Peyer's patch (tissue), 4 donors: ENCODE data around the gene SPRING1. TPM values are rescaled to one million over a fixed set of nuclear protein-coding genes. Genes with fewer than 3 reads are reported as not detected.

Experiments used
- DNase-seq, 3 donors: peaks; one replicate each; pipeline ENCODE4 v3.0.0-alpha.2; 2017 to 2019
- H3K27ac ChIP-seq, 4 donors: fragments of 200-600 bp; sonication (generic); one replicate each; pipeline ENCODE4 v1.5.1; 2016 to 2019
- H3K27me3 ChIP-seq, 2 donors: fragments of 200-600 bp; sonication (generic); one replicate each; pipeline ENCODE4 v1.5.1; 2019
- H3K36me3 ChIP-seq, 3 donors: fragments of 200-600 bp; sonication (generic); one replicate each; pipeline ENCODE4 v1.5.1; 2016 to 2019
- H3K4me1 ChIP-seq, 4 donors: fragments of 200-600 bp; sonication (generic); one replicate each; pipeline ENCODE4 v1.5.1; 2016 to 2019
- H3K4me3 ChIP-seq, 4 donors: fragments of 200-600 bp; sonication (generic); 1 replicate in 3 of 4; 2 replicates in 1 of 4; pipeline ENCODE4 v1.5.1; 2016 to 2019; ENCODE audit warnings: mild to moderate bottlenecking in 1 of 4
- H3K9me3 ChIP-seq, 4 donors: fragments of 200-600 bp; sonication (generic); one replicate each; pipeline ENCODE4 v1.5.1; 2016 to 2019; ENCODE audit warnings: mild to moderate bottlenecking in 1 of 4
- CTCF ChIP-seq, 6 experiments: fragments of 450-650 bp in 4 of 6; fragments of 200-600 bp in 2 of 6; sonication (generic) in 1 of 6; IDR thresholded peaks; one replicate each; pipeline ENCODE4 v1.5.1; 2017 to 2019; ENCODE audit warnings: antibody characterized with exemption in 6 of 6, mild to moderate bottlenecking in 3 of 6, moderate library complexity in 1 of 6
- POLR2A ChIP-seq, 2 donors: fragments of 450-650 bp; IDR thresholded peaks; one replicate each; pipeline ENCODE4 v1.5.1; 2017; ENCODE audit warnings: antibody characterized with exemption in 2 of 2, mild to moderate bottlenecking in 2 of 2, moderate library complexity in 2 of 2
- total RNA-seq, 4 donors: library from RNA; depleted of rRNA; stranded (reverse); fragments of >200 nt; gene quantifications; one replicate each; pipeline ENCODE4 v1.1.0, GENCODE V29; 2016

The SPRING1 gene
- total RNA-seq, 4 donors from 2014 or later: 21.5 to 36.3 (median 30.3) TPM

DNA sequence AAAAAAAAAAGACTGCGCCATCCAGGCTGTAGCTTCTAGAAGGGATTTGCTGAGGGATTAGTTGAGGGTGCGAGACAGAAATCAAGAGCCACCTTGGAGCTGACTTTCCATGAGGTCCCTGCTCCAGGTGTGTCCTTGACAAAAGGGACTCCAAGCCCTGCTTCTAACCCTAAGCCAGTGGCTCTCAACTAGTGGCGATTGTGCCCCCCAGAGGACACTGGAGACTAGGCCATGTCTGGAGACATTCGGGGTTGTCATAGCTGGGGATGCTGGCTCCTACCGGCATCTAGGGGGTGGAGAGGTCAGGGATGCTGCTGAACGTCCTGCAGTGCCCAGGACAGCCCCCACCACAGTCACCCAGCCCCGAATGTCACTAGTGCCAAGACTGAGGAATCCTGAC is 40.6 kb downstream of the SPRING1 start:
- no peaks in the 10 kb centered on the region for H3K9me3 ChIP-seq
- no peak overlapping the region for H3K27ac ChIP-seq
- no peaks in the 10 kb centered on the region for H3K27me3 ChIP-seq
- H3K4me1 ChIP-seq: peaks cover 0 to 31% (median 1%) of the 10 kb centered on the region in 4 donors
- H3K36me3 ChIP-seq: no peaks in the 10 kb centered on the region
- TF ChIP-seq POLR2A (IDR thresholded peaks at IDR 0.05): no peak
- no peak for TF ChIP-seq CTCF (IDR thresholded peaks at IDR 0.05)
- no peak overlapping the region for H3K4me3 ChIP-seq
- no peak for DNase-seq

- Histone ChIP-seq H3K27me3 (no peaks in the 10 kb centered on the region), H3K4me3 (no peak overlapping the region), H3K27ac (no peak overlapping the region), H3K9me3 (no peaks in the 10 kb centered on the region), H3K36me3 (no peaks in the 10 kb centered on the region), H3K4me1 (peaks cover 0 to 34% (median 1%) of the 10 kb centered on the region in 4 donors)
- DNase-seq: no peak
- TF ChIP-seq POLR2A (IDR thresholded peaks at IDR 0.05): no peak
- no peak for TF ChIP-seq CTCF (IDR thresholded peaks at IDR 0.05)
Observed at GRCh38 chr12:116695464-116695725, 42.5 kb downstream of the SPRING1 start.

DNA sequence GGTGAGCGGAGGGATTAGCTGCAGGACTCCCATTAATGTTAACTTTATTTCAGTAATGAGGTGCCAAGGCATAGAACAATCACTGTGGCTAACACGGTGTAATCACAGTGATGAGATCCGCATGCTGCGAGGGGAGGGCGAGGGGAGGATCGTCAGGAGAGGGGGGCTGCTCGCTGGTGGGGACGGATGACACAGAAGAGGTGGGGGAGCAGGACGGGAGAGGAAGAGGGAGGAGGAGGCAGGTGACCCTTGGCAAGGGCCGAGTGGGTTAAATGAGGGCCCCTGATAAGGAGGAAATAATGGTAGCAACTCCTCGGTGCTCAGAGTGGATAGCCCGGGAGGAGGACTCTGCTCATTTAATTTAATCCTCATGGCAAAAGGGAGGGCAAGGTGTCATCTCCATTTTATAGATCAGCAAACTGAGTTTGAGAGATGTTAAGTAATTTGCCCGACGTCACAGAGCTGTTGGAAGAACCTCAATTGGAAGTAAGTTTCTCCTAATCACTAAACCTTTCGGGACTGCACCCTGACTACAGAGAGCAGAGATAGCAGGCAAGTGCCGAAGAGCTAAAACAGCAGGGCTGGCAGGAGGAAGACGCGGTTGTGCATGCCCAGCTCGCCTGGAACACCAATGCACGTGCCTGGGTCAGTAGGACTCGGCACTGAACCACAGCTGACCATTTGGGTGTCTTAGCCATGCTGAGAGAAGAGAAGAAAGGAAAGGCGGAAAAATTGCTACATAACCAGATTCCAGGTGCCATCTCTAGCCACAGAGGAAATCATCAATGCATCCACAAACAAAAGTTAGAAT is 43.0 kb downstream of the SPRING1 start:
- no peak for DNase-seq
- TF ChIP-seq CTCF (IDR thresholded peaks at IDR 0.05): no peak
- no peaks in the 10 kb centered on the region for H3K27me3 ChIP-seq
- H3K27ac ChIP-seq: no peak overlapping the region
- H3K36me3 ChIP-seq: no peaks in the 10 kb centered on the region
- H3K4me1 ChIP-seq: peaks cover 0 to 34% (median 1%) of the 10 kb centered on the region in 4 donors
- no peak overlapping the region for H3K4me3 ChIP-seq
- no peaks in the 10 kb centered on the region for H3K9me3 ChIP-seq

- H3K27me3 ChIP-seq: no peaks in the 10 kb centered on the region
- no peak for TF ChIP-seq POLR2A (IDR thresholded peaks at IDR 0.05)
- no peak for TF ChIP-seq CTCF (IDR thresholded peaks at IDR 0.05)
- H3K9me3 ChIP-seq: no peaks in the 10 kb centered on the region
- DNase-seq: peak in 2 of 3 donors; percentile 76 to 78
- H3K27ac ChIP-seq: no peak overlapping the region
- H3K4me1 ChIP-seq: peaks cover 0 to 31% (median 1%) of the 10 kb centered on the region in 4 donors
- H3K4me3 ChIP-seq: peak overlapping the region in 2 of 4 donors; percentile 2 to 31
- no peaks in the 10 kb centered on the region for H3K36me3 ChIP-seq
Observed at GRCh38 chr12:116693286-116694227, 44.3 kb downstream of the SPRING1 start.

GRCh38 chr12:116692605-116693004 is 45.3 kb downstream of the SPRING1 start:
- no peak for TF ChIP-seq POLR2A (IDR thresholded peaks at IDR 0.05)
- no peak for TF ChIP-seq CTCF (IDR thresholded peaks at IDR 0.05)
- H3K9me3 ChIP-seq: no peaks in the 10 kb centered on the region
- no peak for DNase-seq
- H3K27me3 ChIP-seq: no peaks in the 10 kb centered on the region
- H3K27ac ChIP-seq: no peak overlapping the region
- H3K4me1 ChIP-seq: peaks cover 0 to 25% (median 1%) of the 10 kb centered on the region in 4 donors
- no peaks in the 10 kb centered on the region for H3K36me3 ChIP-seq
- H3K4me3 ChIP-seq: peak overlapping the region in 1 of 4 donors; percentile 31
